Pulmonary artery endothelial cell (primary cell): ENCODE measurements around the gene LEFTY2. TPM values are rescaled to one million over a fixed set of nuclear protein-coding genes. Genes with fewer than 3 reads are reported as not detected.
"Not testable (repeated sequence)": the region's sequence is repeated elsewhere in the genome, so short reads cannot be mapped to it uniquely, and the experiment has no call there.

ENCODE experiments used
- DNase-seq: peaks from one replicate; pipeline ENCODE4 v3.0.0-alpha.2; 2011; ENCODE audit warnings: low read depth, low spot score
- total RNA-seq: library from RNA; depleted of rRNA; stranded (reverse); fragments of >200 nt; gene quantifications from 2 replicates; pipeline ENCODE4 v1.2.3, GENCODE V29; 2014

Gene LEFTY2
- total RNA-seq, 1 donor from 2014 or later: 0.26 TPM

- no peak for DNase-seq
These were observed 32.9 kb downstream of the LEFTY2 start for GRCh38 chr1:225908013-225908640.

- DNase-seq: no peak
These were observed 33.7 kb downstream of the LEFTY2 start for GRCh38 chr1:225907341-225907740.

- no peak for DNase-seq
These were observed 34.6 kb downstream of the LEFTY2 start for GRCh38 chr1:225906467-225906866.

- no peak for DNase-seq
These were observed 37.4 kb downstream of the LEFTY2 start for GRCh38 chr1:225903623-225904022.

- no peak for DNase-seq
These were observed 41.7 kb downstream of the LEFTY2 start for GRCh38 chr1:225899044-225899925.

- DNase-seq: no peak
These were observed 43.2 kb downstream of the LEFTY2 start for GRCh38 chr1:225897595-225898514.

- DNase-seq: no peak
These were observed 44.0 kb downstream of the LEFTY2 start for GRCh38 chr1:225896937-225897549.

GRCh38 chr1:225896494-225896893 lies 44.5 kb downstream of the LEFTY2 start:
- DNase-seq: no peak

GRCh38 chr1:225892307-225892706 lies 48.7 kb downstream of the LEFTY2 start:
- DNase-seq: no peak

- no peak for DNase-seq
These were observed 49.6 kb downstream of the LEFTY2 start for GRCh38 chr1:225891229-225891972.

GRCh38 chr1:225890346-225891228 lies 50.4 kb downstream of the LEFTY2 start:
- DNase-seq: no peak

GRCh38 chr1:225889743-225890142 lies 51.3 kb downstream of the LEFTY2 start:
- no peak for DNase-seq

- DNase-seq: no peak
These were observed 52.0 kb downstream of the LEFTY2 start, which contains the start of gene LEFTY1 for GRCh38 chr1:225888898-225889601. Gene LEFTY1, minus strand, starts transcription at chr1:225889146. Its CDS starts 80 bp downstream, at chr1:225889066.

GRCh38 chr1:225888289-225888897 lies 52.6 kb downstream of the LEFTY2 start:
- DNase-seq: no peak

- DNase-seq: not testable (repeated sequence)
These were observed 53.3 kb downstream of the LEFTY2 start for GRCh38 chr1:225887554-225888288.

GRCh38 chr1:225887030-225887314 lies 54.0 kb downstream of the LEFTY2 start:
- no peak for DNase-seq
